Uterus (tissue), 2 donors: ENCODE measurements around the gene HMCN1.
A peak's percentile ranks its signal among the peaks of the same experiment; 100 is the strongest.

ENCODE experiments used
- CTCF ChIP-seq, 4 experiments: fragments of 200-600 bp in 2 of 4; fragments of 450-650 bp in 2 of 4; sonication (generic) in 2 of 4; IDR thresholded peaks; one replicate each; pipeline ENCODE4 v1.5.1; 2016 to 2019; ENCODE audit warnings: antibody characterized with exemption in 4 of 4, mild to moderate bottlenecking in 2 of 4, moderate library complexity in 1 of 4
- POLR2A ChIP-seq, 2 donors: fragments of 450-650 bp; IDR thresholded peaks; one replicate each; pipeline ENCODE4 v1.6.1; 2016; ENCODE audit warnings: antibody characterized with exemption in 2 of 2, mild to moderate bottlenecking in 1 of 2, moderate library complexity in 1 of 2

- peak; percentile 49 to 81 (median 74) for TF ChIP-seq CTCF (IDR thresholded peaks at IDR 0.05)
- no peak for TF ChIP-seq POLR2A (IDR thresholded peaks at IDR 0.05)
These were observed 478.5 kb downstream of the HMCN1 start for GRCh38 chr1:186212568-186213224.
